ENCODE data around the gene PCDH1.

- no peak for TF ChIP-seq POLR2AphosphoS5 (IDR thresholded peaks at IDR 0.05)
- TF ChIP-seq EP300 (IDR thresholded peaks at IDR 0.05), result no peak
These were observed 61.4 kb downstream of the PCDH1 start for GRCh38 chr5:141816598-141817399.

Data from gastroesophageal sphincter (tissue), 2 donors.